Activated CD4-positive, alpha-beta T cell treated with anti-CD3 and anti-CD28 coated beads, Interleukin-2, amount 50 U/mL, for 4 hours (primary cell): Measurements from ENCODE around the gene PTPRT.

Experiments used
- DNase-seq, 2 experiments: peaks; one replicate each; pipeline ENCODE4 v3.0.0-alpha.2; 2020

Gene PTPRT

GRCh38 chr20:42510686-42511085 lies 679.0 kb downstream of the PTPRT start:
- no peak for DNase-seq

DNA sequence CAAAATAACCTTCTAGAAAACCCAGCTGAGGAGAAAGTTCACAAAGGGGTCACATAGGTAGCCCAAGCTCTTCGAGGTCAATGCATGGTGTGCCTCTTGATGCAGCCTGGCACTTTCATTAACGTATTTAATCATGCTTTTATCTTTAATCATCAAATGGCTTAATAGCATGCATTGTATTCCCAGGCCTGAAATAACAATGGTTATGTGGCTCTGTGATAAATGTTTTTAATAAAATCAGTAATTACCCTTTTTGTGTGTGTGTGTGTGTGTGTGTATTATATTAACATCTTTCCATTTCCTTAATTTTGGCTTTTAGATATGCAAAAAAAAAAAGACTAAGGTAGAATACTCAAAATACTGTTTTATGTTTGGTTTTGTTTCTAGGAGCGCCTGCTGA lies 681.8 kb downstream of the PTPRT start:
- DNase-seq = no peak

DNA sequence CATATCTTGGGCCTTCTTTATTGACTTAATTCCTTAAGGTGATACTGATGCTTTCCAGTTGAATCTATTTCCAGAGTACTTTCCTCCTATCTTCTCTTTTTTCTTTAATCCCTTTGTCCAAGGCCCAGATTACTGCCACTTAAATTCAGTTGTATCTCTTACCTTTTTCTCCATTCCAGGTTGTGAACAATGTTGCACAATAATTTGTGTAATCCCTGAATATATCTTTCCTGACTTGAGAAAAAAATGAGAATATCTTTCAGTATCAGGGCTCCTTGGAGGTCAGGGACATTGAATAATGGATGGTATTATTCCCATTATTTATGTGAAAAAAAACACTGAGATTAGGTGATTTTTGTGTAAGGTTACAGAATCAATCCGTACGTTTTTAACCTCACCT lies 683.3 kb downstream of the PTPRT start:
- DNase-seq = no peak

DNA sequence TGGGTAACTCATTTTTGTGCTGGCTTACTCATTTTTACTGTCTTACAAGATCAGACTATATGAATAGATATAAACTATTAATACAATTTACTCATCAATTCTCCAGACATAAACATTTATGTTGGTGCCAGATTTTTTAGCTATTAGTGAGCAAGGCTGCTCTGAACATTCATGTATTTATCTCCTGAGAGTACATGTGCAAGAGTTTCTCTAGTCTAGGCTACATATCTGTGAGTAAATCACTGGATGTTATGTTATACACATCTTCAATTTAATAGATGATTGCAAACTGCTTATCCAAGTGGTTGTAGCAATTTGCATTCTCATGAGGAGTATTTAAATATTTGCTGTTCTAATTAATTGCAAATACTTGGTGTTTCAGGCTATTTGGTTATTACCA lies 687.1 kb downstream of the PTPRT start:
- no peak for DNase-seq

- no peak for DNase-seq
Measured at GRCh38 chr20:42496595-42496994, 693.1 kb downstream of the PTPRT start.

DNA sequence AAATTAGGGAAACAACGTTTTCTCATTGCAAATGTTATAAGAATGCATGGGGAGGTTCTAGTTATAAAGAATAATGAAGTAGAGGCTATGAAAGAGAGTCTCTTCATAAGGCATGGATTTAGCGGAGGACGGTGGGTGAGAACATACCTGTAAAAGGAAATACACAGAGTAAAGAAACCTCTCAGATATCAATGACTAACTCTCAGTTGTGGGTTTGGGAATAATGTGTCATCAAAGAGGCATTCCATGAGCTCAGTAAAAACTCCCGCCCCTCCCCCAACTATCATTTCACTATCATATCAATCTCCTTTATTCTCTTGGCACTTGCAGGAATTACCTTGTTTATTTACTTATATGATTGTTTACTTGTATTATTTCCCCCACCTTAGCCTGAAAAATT lies 695.4 kb downstream of the PTPRT start:
- no peak for DNase-seq

- no peak for DNase-seq
Measured at GRCh38 chr20:42493001-42493400, 696.7 kb downstream of the PTPRT start.

DNA sequence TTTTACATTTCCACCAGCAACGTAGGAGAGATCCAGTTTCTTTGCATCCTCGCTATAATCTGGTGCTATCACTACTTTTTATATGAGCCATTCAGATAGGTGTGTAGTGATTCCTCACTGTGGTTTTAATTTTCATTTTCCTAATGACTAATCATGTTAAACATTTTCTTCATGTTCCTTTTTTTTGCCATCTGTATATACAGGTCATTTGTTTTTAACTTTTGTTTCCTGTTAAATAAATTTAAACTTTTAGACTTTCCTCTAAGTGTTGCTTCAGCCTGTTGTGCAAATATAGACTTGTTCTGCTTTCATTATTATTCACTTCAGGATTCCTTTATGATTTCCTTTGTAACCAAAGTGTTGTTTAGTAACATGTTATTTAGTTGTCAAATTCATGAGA lies 697.4 kb downstream of the PTPRT start:
- no peak for DNase-seq

DNA sequence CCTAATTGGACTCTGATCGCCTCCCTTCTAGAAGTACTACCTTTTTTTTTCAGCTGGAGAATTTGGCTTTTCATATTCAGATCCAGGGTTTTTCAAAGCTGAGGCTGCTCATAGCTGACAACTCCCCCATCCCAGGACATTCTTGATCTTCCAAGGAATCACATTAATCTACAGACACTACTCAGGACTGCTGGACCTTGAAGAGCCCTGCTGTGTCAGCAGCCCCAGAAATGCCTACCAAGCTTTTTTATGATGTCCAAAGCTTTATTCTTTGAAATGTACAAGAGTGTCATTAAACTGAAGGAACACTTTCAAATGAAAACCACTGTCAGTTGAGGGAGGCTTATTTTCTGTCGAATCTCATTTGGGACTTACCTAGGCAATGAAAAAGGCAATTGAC lies 704.1 kb downstream of the PTPRT start:
- no peak for DNase-seq

- DNase-seq = no peak
Measured at GRCh38 chr20:42484790-42485375, 704.8 kb downstream of the PTPRT start.

- DNase-seq = no peak
Measured at GRCh38 chr20:42484335-42484734, 705.4 kb downstream of the PTPRT start.

GRCh38 chr20:42483730-42484303 lies 705.9 kb downstream of the PTPRT start:
- no peak for DNase-seq

DNA sequence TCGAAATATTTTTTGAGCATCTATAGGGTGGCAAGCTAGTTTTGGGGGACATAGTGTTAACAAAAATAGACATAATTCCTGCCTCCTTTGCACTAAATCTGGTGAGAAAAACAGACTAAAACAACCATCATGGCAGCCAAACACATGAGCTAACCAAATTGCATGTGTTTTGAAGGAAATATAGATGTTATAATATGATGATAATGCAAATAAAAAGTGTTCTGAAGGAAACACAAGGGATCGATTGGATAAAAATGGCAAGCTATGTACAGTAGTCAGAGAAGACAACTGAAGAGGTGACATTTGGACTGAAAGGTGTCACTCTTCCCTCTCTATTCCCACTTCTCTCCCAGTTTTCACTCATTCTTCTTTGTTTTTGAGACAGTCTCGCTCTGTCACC lies 706.9 kb downstream of the PTPRT start:
- DNase-seq = no peak

DNA sequence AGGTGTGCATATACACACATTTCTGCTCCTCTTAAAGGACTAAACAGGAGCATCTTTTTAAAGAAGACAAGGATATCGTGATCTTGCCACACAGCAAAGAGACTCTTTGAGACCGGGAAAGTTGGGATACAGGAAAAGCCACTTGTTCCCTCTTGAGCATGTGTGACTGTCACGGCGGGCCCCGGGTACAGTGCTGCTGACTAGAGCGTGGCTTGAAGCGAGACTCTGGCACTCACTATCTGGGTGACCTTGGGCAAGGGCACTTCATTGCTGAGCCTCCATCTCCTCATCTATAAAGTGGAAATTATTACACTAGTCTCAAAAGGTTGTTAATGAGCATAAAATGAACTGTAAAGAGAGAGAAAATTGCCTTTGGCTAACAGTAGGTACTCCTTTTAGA lies 713.9 kb downstream of the PTPRT start:
- no peak for DNase-seq

DNA sequence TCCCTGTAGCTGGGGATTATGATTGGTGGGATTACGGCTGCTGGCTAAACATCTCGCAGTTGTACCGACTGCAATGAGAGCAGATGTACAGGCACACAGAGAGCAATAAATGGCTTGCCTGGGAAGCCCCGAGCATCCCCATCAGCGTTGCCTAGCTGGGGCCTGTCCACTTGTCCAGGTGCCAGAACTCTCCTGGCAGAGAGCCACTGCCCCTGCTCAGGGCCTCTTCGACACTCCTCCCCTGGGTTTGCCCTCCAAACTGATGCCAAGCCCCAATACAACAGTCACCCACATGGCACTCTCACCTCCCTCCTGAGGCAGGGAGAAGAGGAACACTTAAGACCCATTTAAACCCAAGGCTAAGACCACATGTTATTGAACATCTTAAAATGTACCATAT lies 715.1 kb downstream of the PTPRT start:
- DNase-seq = no peak

DNA sequence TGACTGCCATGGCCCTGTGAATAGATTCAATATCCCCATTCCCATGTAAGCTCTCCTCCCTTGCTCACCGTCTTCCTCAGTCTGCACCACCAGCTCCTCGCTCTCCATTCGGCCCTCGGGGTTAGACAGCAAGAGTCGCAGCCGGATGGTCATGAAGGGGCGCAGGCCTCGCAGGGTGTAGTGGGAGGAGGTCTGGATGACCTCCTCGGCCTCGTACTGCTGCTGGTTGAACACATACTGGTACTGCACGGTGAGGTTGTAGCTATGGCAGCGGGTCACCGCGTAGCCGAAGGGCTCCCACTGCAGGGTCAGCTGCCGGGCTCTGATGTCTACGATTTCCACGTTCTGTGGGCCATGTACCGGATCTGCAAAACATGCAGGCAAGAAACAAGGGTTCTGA lies 717.5 kb downstream of the PTPRT start:
- no peak for DNase-seq

- no peak for DNase-seq
Measured at GRCh38 chr20:42461965-42462593, 727.6 kb downstream of the PTPRT start.

GRCh38 chr20:42461291-42461690 lies 728.4 kb downstream of the PTPRT start:
- DNase-seq = no peak

- no peak for DNase-seq
Measured at GRCh38 chr20:42447270-42447669, 742.4 kb downstream of the PTPRT start.

- no peak for DNase-seq
Measured at GRCh38 chr20:42444799-42445198, 744.9 kb downstream of the PTPRT start.

- DNase-seq = no peak
Measured at GRCh38 chr20:42443200-42443599, 746.5 kb downstream of the PTPRT start.

GRCh38 chr20:42442716-42443115 lies 747.0 kb downstream of the PTPRT start:
- no peak for DNase-seq

GRCh38 chr20:42441864-42442331 lies 747.8 kb downstream of the PTPRT start:
- DNase-seq = no peak

- DNase-seq = no peak
Measured at GRCh38 chr20:42441196-42441863, 748.4 kb downstream of the PTPRT start.
